Erythroblast (primary cell): ENCODE data around the gene FAM136A.

Experiments
- GATA1 ChIP-seq: IDR thresholded peaks from 2 replicates; pipeline ENCODE4 v1.6.1; 2011; ENCODE audit warnings: low read depth, mild to moderate bottlenecking, control low read depth, low read length, moderate library complexity
- POLR2A ChIP-seq: IDR thresholded peaks from 2 replicates; pipeline ENCODE4 v1.6.1; 2011; ENCODE audit warnings: mild to moderate bottlenecking, low read length

DNA sequence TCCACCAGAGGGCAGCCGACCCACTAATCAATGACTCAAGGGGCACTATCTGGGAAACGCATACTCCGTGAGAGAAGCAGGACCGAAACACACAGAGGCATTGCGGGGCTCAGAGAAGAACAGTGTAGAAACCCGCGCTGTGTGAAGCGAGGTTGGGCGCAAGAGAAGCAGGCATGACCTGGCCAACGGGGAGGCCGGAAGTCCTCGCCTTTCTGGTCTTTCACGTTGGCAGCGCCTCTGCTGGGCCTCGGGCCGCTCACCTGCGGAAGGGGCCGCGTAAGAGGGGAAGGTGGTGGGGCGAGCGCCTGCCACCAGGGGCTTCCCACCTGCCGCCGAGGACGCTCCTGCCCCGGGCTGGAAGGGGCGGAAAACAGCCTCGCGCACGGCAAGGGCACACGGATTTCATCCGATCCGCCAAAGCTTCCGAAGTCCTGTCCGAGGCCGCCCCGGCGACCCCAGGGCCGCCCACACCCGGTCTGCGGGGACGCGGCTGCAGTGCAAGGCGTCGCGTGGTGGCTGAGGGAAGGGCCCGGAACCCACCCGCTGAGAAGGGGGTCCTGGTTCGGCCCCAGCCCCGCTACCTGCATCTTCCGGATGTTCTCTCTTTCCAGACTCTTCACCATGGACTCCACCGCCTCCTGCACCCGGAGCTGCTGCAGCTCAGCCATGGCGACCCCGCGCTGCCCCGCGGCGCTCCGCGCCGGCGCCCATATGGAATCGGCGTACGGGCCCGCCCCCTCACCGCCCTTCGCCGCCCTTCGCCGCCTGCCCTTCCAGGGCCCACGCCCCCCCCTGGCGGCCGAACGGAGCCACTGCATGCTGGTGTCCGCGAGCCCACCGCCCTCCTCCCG, at the start of gene FAM136A:
- TF ChIP-seq POLR2A (peak; percentile 58), GATA1 (no peak)
